Non-pigmented ciliary epithelial cell (primary cell): ENCODE results near the gene TMOD1.

ENCODE experiments used
- DNase-seq: peaks from one replicate; pipeline ENCODE4 v3.0.0-alpha.2; 2010; ENCODE audit warnings: low read depth

TMOD1 gene

DNA sequence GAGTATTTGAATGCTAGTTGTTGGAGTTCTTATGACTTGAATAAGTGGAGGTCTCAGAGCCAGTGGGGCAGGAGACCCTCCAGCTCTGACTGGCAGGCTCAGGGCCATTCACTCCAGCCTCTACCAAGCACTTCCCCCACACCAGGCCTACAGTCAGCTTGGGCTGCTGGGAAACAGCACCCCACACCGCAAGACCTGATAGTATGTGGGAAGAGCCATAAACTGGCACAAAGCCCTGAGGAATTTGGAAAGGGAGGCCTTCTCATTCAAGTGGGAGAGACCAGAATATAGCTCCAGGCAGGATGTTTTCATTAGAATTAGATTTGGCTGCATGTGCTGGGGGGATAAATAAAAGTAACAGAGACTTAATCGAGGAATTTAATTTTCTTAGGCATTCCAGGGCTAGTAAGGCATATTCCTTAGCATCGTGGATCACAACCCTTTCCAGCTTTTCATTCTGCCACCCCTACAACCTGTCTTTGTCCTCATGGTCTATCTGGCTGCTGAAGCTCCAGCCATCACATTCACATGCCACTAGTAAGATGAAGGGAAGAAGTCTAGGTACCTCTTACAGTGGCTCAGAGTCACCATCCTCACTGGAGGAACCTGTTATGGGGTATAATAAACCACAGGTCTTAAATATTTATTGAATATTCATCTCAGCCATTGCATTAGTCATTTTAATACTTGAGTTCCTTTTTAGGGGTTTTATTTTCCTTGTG, 47.5 kb downstream of the TMOD1 start:
- no peak for DNase-seq

DNA sequence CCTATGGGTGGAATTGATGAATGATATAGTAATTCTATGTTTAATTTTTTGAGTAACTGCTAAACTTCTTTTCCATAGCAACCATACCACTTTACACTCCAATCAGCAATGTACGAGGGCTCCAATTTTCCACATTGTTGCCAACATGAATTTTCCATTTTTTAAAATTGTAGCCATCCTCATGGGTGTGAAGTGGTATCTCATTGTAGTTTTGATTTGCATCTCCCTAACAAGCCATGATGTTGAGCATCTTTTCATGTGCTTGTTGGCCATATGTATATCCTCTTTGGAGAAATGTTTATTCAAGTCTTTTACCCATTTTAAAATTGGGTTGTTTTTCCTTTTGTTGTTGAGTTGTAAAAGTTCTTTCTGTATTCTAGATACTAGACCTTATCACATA, 48.9 kb downstream of the TMOD1 start:
- DNase-seq, result no peak

DNA sequence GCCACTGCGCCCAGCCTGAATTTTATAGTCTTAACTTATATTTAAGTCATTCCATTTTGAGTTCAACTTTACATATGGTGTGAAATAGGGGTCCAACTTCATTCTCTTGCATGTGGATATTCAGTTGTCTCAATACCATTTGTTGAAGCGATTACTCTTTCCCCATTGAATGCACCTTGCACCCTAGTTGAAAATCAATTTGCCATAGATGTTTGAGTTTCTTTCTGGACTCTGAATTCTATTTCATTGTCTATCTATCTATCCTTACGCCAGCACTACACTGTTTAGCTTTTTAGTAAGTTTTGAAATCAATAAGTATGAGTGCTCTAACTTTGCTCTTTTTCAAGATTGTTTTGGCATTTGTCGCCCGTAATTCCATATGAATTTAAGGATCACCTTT, 49.8 kb downstream of the TMOD1 start:
- no peak for DNase-seq

DNA sequence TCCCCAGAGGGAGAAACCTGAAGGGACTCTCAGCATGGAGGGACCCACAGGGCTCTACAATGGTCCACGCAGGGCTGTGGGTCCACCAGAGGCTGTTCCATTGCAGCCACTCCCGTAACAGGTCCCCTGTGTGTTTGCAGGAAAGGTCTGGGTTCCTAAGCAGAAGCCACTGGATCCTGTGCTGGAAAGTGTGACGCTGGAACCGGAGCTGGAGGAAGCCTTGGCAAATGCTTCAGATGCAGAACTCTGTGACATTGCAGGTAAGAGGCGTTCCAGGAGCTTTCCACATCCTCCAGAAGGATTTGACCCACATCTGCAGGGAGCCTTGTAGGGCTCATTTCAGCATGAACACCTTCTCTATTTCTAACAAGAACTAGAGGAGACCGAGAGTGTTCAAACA, 51.7 kb downstream of the TMOD1 start:
- no peak for DNase-seq

DNA sequence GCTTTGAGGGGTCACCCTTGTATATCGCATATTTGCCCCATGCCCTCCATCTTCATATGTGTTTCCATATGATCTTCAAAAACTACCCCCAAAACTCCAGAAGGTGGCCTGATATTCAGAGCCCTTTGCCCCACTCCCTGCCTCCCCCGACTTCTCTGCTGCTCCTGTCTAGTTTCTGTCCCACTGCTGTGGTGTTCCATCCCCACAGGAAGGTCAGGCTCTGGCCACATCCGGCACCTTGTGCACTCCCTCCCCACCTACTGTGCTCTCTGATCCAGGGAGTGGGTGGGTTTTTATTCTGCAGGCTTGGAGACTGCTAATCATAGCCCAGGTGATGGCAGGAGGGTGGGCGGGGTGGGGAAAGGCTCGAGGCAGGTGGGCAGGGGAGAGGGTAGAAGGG, 52.4 kb downstream of the TMOD1 start:
- no peak for DNase-seq

DNA sequence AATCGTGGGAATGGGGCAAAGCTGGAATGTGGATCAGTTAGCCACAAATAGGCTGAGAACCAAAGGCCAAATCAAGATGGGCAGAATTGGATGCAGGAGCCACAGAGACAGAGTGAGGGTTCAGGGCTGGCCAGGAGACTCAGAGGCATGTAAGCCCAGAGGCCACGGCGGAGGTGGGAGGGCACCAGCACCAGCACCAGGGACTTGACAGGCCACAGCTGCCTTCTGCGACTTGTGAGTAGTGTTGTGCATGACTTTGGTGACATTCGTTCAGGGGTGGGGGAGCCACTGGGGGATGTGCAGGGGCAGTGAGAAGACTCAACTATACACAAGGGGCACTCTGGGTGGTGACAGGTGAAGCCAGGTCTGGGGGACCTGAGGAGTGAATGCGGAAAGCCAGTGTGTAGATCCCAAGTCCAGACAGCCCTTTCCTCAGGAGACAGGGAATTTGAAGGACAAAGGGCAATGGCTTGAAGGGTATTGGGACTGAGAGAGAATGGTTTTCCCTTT, 53.2 kb downstream of the TMOD1 start:
- DNase-seq, result no peak

DNA sequence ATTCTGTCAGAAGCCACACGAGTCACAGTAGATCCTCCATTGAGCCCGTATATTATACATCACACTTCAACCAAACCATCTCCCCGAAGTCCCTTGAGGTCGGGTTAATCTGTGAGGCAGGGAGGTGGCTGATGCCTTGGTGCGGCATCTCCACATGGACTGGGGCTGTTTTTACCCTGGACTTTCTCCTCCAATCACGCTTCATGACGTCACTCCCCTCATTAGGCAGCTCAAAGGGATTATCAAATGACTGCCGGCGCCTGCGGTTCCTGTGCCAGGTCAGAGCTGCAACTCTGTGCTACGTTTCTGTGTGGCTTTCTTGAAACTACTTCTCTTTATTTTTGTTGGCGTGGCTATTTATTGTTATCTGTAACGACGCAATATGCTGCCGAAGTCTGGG, 53.7 kb downstream of the TMOD1 start:
- DNase-seq, result no peak

DNA sequence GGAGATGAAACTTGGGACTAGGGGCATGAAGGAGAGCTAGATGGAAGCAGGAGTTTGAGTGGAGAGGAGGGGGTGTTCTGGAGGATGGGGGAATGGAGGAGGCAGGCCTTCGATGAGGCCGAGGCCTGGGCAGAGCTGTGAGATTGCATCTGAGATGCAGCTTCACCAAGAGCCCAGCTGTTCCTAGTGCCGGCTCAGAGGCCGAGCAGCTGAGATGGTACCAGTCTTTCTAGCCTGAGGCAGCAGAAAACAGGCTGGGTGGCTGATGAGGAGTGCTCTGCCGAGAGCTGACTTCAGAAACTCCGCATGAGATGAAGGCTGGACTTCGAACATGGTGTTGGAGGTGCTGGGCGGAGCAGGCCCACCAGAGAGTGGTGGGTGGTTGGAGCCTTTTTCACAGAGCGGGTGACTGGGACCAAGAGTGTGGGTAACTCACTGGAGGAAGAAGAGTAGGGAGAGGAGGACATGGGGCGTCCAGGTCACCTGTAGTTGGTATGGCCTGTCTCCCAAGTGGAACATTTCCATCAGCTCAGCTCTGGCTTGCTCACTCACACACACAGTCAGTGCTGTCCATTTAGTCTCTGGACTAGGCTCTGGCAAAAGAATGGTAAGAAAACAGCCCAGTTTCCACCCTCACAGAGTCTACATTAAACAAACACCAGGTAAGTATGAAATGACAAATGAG, 54.7 kb downstream of the TMOD1 start:
- DNase-seq, result no peak

DNA sequence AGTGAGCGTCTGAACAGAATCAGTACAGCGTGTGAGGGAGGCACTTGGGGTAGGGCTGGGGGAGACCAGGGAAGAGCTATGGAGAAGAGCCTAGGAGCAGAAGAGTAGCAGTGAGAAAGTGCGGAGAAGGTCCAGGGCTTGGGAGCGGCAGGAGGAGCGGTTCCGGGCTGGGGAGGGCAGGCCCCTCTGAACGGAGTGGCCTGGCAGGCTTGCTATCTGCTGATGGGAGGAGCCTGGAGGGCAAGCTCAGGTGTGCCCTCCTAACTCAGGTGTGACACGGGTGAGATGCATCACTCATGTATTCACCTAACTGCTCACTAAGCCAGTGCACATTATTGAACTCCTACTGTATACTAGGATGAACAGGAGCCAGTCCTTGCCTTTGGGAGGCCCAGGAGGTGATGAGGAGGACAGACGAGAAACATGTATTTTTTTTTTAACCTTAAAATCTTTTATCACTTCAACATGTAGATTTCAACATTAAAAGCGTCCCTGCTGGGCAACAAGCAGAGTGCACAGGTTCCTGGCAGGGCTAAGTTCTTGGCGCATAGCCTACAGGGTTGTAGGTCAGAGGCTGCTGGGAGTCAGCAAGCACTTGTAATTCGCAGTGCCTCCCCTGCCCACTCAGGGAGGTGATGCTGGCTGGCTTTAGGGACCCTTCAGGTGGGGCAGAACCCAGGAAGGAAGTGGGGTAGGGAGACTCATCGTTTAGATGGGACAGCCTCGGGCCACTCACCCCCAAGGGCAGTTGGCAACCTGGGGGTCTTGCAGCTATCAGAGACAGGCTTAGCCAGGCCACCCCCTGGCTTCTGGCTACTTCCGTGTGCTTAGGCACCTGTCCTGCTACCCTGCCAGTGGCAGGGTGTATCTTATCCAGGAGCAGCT, 55.5 kb downstream of the TMOD1 start:
- no peak for DNase-seq

DNA sequence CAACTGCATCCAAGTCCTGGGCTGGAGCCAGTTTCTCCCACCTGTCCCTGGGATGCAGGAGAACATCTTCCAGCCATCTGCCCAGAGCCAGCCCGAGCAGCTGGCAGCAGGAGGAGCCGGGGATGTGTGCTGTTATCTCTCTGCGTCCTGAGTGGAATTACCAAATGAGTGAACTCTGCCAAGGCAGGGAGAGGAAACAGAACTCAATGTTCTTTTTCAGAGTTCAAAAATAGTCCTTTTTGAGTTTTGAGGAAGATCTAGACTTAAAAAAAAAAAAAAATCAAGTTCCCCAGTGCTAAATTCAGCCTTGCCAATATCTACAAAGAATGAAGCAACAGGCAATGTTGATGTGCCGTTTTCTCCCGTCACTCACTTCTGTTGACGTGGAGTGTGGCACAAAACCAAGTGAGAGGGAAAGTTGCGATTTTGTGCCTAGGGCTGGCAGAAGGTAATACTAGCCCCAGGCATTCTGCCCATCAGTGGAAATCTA, 56.2 kb downstream of the TMOD1 start:
- DNase-seq, result no peak

DNA sequence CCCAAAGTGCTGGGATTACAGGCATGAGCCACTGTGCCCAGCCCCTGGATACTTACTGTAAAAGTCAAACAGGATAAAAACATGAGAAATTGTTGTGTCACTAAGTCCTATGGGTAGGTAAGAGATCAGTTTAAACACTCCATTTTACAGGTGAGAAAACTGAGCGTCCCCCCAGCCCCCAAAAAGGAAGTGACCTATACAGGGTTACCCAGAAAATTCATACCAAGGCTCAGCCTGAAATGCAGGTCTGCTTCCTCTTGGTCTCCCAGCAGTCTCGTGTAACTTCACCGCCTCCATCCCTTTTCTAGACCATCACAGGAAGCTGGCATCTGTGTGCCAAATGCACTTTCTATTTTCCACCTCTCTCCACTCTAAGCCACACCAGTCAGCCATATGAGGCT, 57.2 kb downstream of the TMOD1 start:
- no peak for DNase-seq

DNA sequence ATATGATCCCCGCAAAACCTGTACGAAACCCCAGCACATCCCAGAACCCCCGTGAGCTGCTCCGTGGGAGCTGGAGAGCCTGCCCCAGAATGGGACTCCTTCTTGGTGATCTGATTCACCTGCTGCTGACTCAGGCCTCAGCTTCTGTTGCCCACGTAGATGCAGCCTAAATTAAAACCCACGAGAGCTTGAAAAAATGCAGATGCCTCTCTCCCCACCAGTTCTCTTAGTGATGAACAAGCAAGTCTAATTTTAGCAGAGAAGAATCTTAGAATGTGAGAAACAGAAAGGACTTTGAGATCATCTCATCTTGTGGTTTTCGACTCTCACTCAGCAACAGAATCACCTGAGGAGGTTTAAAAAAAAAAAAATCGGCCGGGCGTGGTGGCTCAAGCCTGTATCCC, 57.6 kb downstream of the TMOD1 start:
- no peak for DNase-seq

DNA sequence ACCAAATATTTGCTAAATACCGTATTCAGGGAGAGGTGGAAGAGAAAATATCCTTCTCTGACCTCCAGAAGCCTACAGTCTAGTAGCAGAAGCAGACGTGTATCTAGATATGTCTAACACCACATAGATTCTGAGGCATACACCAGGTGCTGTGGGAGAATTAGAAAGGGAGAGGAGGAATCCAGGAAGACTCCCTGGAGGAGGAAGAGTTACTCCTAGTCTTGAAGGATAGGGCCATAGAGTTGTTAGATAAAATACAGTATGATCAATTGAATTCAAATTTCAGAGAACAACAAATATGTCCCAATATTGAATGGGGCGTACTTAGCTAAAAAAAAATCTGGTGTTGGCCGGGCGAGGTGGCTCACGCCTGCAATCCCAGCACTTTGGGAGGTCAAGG, 58.7 kb downstream of the TMOD1 start:
- DNase-seq, result no peak

DNA sequence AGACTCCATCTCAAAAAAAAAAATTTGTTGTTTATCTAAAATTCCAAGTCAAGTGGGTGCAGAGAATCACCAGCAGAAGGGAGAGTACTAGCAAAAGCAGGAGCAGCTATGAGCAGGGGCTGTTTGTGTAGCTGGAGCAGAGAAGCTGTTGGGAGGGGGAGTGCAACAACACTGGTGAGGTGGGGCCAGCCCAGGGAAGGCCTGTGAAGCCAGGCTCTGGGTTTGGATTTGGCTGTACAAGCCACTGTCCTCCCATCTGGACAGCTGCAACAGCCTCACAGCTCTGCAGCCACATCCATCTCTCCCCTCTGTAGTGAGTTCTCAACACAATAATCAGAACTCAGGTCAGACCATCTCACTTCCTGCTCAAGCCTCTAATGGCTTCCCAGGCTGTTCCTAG, 59.4 kb downstream of the TMOD1 start:
- DNase-seq, result no peak

DNA sequence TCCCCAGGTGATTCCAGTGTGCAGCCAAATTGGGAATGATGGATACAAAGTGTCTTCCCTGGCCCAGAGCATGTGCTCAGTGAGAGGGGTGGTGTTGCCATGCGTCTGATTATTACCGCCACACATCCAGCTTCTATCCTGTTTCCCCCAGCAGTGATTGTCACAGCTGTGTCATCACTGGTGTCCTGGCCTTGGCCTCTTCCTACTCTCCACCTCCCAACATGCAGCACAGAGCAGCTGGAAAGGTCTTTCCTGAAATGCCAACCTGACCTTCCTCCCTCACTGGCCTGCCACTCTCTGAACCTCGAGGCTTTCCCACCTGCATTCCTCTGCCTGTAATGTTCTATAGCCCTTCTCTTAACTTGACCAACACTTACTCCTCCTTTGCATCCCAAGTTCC, 60.0 kb downstream of the TMOD1 start:
- DNase-seq, result no peak

DNA sequence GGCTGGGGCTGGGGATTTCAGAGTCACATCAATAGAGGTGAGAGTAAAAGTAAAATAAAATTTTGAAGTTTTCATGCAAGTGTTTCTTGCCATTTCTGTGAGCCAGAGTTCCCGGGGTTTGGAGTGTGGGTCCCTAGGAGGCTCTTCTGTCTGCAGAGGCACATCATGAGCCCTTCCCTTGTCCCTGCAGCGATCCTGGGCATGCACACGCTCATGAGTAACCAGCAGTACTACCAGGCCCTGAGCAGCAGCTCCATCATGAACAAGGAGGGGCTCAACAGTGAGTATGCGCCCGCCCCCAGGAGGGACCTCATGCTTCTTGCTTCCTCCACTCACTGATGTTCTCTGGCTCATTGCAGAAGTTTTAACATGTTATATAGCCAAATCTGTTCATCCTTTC, 61.1 kb downstream of the TMOD1 start:
- DNase-seq, result no peak

DNA sequence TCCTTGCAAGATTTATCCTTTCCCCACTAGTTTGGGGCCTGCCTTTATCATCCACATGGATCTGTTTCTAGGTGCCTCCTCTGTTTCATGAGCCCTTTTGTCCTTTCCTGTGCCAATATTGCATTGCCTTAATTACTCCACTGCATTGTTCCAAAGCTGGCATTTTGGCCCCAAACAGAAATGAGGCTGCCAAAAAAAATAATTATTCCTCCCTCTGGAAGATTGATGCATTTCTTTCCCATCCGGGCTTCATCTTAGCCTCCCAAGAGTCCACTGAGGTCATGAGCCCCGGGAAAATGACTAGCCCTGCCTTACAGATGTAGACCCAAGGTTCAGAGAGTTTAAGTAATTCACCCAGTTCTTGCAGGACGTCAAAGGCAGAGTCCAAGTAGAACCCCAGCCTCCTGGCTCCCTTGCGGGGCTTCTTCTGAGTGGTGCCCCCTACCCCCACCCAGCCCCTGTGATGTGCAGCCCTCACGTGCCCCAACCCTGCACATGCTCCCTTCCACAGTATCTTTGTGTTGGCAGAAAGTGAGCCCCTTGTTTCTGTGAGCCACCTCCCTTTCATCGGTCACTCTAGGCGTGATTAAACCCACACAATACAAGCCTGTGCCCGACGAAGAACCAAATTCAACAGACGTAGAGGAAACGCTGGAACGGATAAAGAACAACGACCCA, 62.1 kb downstream of the TMOD1 start:
- DNase-seq, result no peak

DNA sequence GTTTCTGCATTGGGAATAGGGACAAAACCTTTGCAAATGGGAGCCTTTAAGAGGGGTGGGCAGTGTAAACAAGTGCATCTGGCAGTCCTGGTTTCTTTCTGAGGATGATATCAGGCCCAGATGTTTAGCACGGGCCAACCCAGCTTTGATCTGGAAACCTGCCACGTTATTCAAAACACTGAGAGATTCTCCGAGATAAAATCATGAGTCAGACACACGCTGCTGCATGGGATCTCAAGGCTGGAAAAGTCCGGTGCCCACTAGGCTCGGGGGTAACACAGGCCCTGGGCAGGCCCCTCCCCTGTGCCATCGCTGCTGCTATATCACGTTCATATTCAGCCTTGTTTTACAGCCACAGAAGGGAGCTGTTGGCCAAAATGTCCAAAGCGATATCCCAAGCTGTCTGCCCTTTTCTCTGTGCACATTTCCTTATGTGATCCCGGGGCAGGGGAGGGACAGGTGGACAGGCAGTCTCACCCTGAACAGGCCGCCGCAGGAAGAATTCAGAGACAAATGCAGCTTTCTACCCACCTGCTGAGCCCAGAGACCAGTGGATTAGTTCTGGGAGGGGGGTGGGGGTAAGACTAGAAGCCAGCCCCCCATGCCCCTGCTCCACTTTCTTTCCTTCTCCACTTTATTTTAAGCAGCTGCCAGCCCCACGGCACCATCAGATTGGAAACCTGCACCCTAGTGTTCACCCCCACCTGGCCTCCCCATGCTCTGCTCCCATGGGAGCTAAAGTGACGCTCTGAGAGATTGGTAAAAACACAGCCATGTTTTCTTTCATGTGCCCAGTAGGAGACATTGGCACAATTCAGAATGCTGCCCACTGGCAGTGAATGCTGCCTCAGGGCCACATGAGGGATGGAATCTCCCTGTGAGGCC, 63.1 kb downstream of the TMOD1 start:
- DNase-seq, result peak; percentile 14

DNA sequence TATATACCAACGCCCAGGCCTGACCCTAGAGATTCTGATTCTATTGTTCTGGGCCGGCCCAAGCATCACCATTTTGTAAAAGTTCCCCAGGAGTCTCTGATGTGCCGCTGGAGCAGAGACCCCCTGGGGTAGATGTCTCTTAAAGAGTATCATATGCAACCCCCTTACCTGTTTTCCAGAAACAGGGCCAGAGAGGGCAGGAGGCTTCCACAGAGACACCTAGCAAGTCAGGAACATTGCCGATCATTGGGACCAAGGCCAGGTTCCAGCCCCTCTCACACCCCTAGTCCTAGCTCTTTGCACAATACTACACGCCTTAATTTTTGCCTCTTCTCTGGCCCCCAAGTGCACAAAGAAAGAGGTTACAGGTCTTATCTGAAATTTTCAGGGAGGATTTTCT, 63.8 kb downstream of the TMOD1 start:
- DNase-seq, result no peak

DNA sequence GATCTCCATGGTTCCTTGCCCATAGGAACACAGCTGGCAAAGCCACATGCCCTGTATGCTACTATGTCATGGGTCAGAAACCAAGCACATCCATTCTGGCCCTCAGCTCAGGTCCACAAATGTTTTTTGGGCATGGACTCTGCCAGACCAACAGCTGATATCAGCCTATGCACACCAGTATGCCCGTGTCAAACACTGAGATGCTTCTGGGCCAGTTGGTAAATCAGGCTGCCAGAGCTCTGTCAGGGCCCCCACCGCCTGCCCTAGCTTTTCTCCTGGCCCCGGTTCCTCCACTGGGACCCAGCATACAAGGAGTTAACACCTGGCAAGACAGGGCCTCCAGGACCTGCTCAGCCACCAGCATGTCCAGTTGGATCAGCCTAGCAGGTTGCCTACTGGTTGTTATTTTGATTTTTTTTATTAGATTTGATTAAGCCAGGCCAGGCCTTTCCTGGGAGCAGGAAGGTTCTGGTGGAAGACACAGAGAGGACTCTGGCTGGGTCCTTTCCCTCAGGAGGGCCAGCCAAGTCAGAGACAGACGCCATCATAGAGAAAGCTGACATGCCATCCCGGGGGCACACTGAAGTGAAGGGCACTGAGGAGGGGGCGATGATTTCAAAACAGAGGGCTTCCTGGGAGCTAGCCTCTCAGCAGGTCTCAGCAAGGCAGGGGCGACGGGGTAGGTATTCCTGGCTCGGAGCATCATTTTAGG, 65.9 kb downstream of the TMOD1 start:
- DNase-seq, result no peak

DNA sequence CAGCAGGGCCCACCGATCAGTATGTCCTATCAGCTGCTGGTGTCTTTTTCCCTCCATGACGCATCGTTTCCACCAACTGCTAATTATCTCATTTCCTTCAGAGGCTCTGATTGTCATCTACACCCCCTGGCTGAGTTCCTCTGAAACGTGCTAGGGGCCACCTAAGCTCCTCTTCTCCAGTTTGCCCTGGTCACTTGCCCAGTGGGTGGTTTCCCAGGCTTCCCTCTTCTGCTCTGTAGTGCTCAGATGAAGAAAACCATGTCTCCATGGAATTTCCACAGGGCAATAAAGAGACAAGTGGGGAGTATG, 66.4 kb downstream of the TMOD1 start:
- no peak for DNase-seq
